CD4-positive, alpha-beta T cell treated with Interleukin-17A for 1 hour (primary cell): ENCODE results near the gene PTPRM.

ENCODE experiments used
- DNase-seq: peaks from one replicate; pipeline ENCODE4 v3.0.0-alpha.2; 2020

PTPRM gene

GRCh38 chr18:8257851-8258434 is 690.8 kb downstream of the PTPRM start:
- no peak for DNase-seq

- DNase-seq, result no peak
Measured at GRCh38 chr18:8260319-8260718, 693.2 kb downstream of the PTPRM start.

- no peak for DNase-seq
Measured at GRCh38 chr18:8260827-8261226, 693.7 kb downstream of the PTPRM start.

GRCh38 chr18:8261651-8262091 is 694.6 kb downstream of the PTPRM start:
- no peak for DNase-seq

- DNase-seq, result no peak
Measured at GRCh38 chr18:8262221-8262620, 695.1 kb downstream of the PTPRM start.

- DNase-seq, result no peak
Measured at GRCh38 chr18:8264116-8264515, 697.0 kb downstream of the PTPRM start.

- no peak for DNase-seq
Measured at GRCh38 chr18:8264861-8265411, 697.8 kb downstream of the PTPRM start.

GRCh38 chr18:8272254-8272653 is 705.1 kb downstream of the PTPRM start:
- no peak for DNase-seq

- DNase-seq, result no peak
Measured at GRCh38 chr18:8274370-8274769, 707.3 kb downstream of the PTPRM start.

- no peak for DNase-seq
Measured at GRCh38 chr18:8276406-8276805, 709.3 kb downstream of the PTPRM start.

- no peak for DNase-seq
Measured at GRCh38 chr18:8277270-8277669, 710.2 kb downstream of the PTPRM start.

GRCh38 chr18:8279346-8279745 is 712.2 kb downstream of the PTPRM start:
- DNase-seq, result no peak

- no peak for DNase-seq
Measured at GRCh38 chr18:8279781-8280330, 712.7 kb downstream of the PTPRM start.

- DNase-seq, result no peak
Measured at GRCh38 chr18:8283891-8284585, 716.9 kb downstream of the PTPRM start.

- DNase-seq, result no peak
Measured at GRCh38 chr18:8286303-8286702, 719.2 kb downstream of the PTPRM start.

- DNase-seq, result no peak
Measured at GRCh38 chr18:8287196-8287885, 720.2 kb downstream of the PTPRM start.

GRCh38 chr18:8288472-8289195 is 721.5 kb downstream of the PTPRM start:
- DNase-seq, result no peak

- DNase-seq, result no peak
Measured at GRCh38 chr18:8290435-8290834, 723.3 kb downstream of the PTPRM start.

GRCh38 chr18:8290913-8291312 is 723.8 kb downstream of the PTPRM start:
- DNase-seq, result no peak

GRCh38 chr18:8293184-8293583 is 726.1 kb downstream of the PTPRM start:
- no peak for DNase-seq

- no peak for DNase-seq
Measured at GRCh38 chr18:8296886-8297616, 729.9 kb downstream of the PTPRM start.

GRCh38 chr18:8298186-8298585 is 731.1 kb downstream of the PTPRM start:
- no peak for DNase-seq
